ENCODE data around the gene SYT17.

Gene SYT17

GRCh38 chr16:19235478-19235877, 67.4 kb downstream of the SYT17 start:
- H3K4me3 ChIP-seq = no peak overlapping the region
- H3K27ac ChIP-seq = no peak overlapping the region
- TF ChIP-seq CTCF (IDR thresholded peaks at IDR 0.05) = no peak
- no peak for DNase-seq (ENCODE audit: low spot score)

- no peak overlapping the region for H3K27ac ChIP-seq
- no peak for DNase-seq (ENCODE audit: low spot score)
- no peak for TF ChIP-seq CTCF (IDR thresholded peaks at IDR 0.05)
- no peak overlapping the region for H3K4me3 ChIP-seq
Observed at GRCh38 chr16:19235886-19236285, 67.8 kb downstream of the SYT17 start.

DNA sequence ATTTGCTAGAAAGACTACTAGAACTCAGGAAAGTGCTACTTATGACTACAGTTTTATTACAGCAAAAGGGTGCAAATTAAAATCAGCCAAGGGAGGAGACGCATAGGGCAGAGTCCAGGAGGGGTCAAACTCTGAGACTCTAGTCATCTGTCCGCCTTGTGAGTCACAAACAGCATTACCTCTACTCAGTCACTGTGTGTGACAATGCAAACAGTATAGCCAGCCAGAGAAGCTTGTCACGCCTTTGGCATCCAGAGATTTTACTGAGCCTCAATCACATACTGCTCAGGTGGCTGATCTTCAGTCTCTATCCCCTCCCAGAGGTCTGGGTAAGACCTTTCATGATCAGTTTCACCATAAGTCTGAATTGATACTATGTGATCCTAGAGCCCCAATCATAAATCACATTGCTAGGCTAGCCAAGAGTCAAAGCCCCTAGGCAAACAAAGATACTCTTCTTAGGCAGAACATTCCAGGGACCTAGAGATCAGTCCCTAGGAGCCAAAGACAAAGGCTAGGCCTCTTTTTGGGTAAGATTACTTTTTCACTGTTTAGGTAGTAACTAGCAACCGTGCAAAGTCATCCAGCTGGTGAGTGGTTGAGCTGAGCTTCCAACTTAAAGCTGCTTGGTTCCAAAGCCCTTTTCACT, 68.6 kb downstream of the SYT17 start:
- Histone ChIP-seq H3K4me3 (no peak overlapping the region), H3K27ac (no peak overlapping the region)
- DNase-seq (ENCODE audit: low spot score) = no peak
- no peak for TF ChIP-seq CTCF (IDR thresholded peaks at IDR 0.05)

DNA sequence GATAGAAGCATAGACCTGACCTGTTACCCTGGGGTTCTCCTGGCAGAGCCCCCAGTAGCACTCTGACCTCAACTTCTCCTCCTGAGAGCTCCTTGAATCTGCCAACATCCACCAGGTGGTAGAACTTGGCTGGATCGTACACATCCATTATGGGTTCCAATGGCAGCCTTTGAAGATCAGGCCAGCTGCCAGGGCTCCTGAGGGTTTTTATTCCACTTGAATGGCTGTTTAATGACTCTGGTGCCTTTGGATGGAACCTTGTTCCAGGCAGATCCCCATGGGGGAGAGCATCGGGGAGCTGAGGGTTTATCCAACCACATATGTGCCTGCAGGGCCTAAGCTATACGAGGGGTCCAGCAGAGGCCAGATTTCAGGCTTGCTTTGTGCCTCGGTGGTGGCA, 70.4 kb downstream of the SYT17 start:
- Histone ChIP-seq H3K27ac (no peak overlapping the region), H3K4me3 (no peak overlapping the region)
- TF ChIP-seq CTCF (IDR thresholded peaks at IDR 0.05) = no peak
- no peak for DNase-seq (ENCODE audit: low spot score)

DNA sequence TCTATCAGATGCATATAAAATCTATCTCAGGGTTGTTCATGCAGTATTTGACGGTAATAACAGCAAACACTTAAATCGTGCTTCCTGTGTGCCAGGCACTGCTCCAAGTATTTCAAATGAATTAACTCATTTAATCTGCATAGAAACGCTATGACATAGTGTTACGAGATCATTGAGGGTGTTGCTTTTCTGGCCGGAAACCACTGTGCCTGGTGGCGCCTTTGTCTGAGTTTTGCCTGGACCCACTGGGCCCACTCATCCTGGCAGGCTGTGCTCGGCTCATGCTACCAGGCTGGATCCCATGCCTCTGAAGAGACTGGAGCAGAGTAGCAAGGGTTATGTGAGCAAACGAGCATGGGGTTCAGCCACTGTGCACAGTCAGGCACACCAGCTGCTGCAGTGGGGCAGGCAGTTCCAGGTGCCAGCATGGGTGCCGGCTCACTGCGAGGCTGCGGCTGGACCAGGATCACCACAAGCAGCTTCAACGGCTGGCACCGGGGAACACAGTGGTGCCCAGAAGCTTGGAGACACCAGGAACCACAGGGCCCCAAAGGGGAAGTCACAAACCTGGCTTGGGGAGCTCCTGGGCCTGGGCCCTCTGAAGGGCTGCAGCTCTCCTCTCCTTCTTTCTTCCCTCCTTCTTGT, 71.6 kb downstream of the SYT17 start:
- DNase-seq (ENCODE audit: low spot score) = no peak
- Histone ChIP-seq H3K27ac (no peak overlapping the region), H3K4me3 (no peak overlapping the region)
- no peak for TF ChIP-seq CTCF (IDR thresholded peaks at IDR 0.05)

DNA sequence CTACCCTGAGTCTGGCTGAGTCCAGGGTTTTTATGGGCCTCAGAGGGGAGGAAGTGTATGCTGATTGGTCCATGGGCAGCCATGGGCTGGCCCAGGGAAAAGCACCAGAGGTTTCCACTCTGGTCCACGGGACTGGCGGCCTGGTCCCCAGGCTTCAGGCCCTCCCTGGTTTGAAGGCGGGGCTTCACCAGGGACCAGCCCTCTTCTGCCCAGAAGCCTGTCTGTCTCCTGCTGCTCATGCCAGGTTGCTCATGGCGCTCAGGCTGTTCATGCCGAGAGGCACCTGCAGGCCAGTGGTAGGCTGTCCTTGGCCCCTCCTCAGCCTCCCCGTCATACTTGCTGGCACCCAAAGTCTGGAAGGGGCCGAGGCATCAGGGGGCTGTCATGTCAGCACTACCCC, 72.5 kb downstream of the SYT17 start:
- DNase-seq (ENCODE audit: low spot score) = no peak
- no peak for TF ChIP-seq CTCF (IDR thresholded peaks at IDR 0.05)
- no peak overlapping the region for H3K27ac ChIP-seq
- no peak overlapping the region for H3K4me3 ChIP-seq

- TF ChIP-seq CTCF (IDR thresholded peaks at IDR 0.05) = no peak
- no peak overlapping the region for H3K4me3 ChIP-seq
- DNase-seq (ENCODE audit: low spot score) = no peak
- no peak overlapping the region for H3K27ac ChIP-seq
Observed at GRCh38 chr16:19241512-19241911, 73.5 kb downstream of the SYT17 start.

Data from coronary artery (tissue), 2 donors.